ENCODE results near the gene CACNB4. TPM values are rescaled to one million over a fixed set of nuclear protein-coding genes. Genes with fewer than 3 reads are reported as not detected.

Gene CACNB4
- total RNA-seq, 1 donor from 2014 or later = 5.6 TPM

- DNase-seq (ENCODE audit: extremely low spot score, unreplicated experiment) = no peak
- Mint-ChIP-seq H3K4me1 (ENCODE audit: unreplicated experiment) (no peaks in the 10 kb centered on the region), H3K27ac (no peak overlapping the region), H3K36me3 (no peaks in the 10 kb centered on the region), H3K9me3 (no peaks in the 10 kb centered on the region), H3K4me3 (no peak overlapping the region), H3K27me3 (no peaks in the 10 kb centered on the region)
- TF ChIP-seq, protein P1, sequence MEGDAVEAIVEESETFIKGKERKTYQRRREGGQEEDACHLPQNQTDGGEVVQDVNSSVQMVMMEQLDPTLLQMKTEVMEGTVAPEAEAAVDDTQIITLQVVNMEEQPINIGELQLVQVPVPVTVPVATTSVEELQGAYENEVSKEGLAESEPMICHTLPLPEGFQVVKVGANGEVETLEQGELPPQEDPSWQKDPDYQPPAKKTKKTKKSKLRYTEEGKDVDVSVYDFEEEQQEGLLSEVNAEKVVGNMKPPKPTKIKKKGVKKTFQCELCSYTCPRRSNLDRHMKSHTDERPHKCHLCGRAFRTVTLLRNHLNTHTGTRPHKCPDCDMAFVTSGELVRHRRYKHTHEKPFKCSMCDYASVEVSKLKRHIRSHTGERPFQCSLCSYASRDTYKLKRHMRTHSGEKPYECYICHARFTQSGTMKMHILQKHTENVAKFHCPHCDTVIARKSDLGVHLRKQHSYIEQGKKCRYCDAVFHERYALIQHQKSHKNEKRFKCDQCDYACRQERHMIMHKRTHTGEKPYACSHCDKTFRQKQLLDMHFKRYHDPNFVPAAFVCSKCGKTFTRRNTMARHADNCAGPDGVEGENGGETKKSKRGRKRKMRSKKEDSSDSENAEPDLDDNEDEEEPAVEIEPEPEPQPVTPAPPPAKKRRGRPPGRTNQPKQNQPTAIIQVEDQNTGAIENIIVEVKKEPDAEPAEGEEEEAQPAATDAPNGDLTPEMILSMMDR (conservative IDR thresholded peaks at IDR 0.05) = no peak
These were observed 31.0 kb downstream of the CACNB4 start for GRCh38 chr2:152067823-152068222.

GRCh38 chr2:152065945-152066344 lies 32.9 kb downstream of the CACNB4 start:
- no peaks in the 10 kb centered on the region for H3K36me3 Mint-ChIP-seq
- H3K27ac Mint-ChIP-seq = no peak overlapping the region
- DNase-seq (ENCODE audit: extremely low spot score, unreplicated experiment) = no peak
- no peaks in the 10 kb centered on the region for H3K9me3 Mint-ChIP-seq
- no peaks in the 10 kb centered on the region for H3K4me1 Mint-ChIP-seq (ENCODE audit: unreplicated experiment)
- TF ChIP-seq, protein P1 (conservative IDR thresholded peaks at IDR 0.05) = no peak
- H3K27me3 Mint-ChIP-seq = no peaks in the 10 kb centered on the region
- H3K4me3 Mint-ChIP-seq = no peak overlapping the region

GRCh38 chr2:152064001-152064400 lies 34.8 kb downstream of the CACNB4 start:
- TF ChIP-seq, protein P1 (conservative IDR thresholded peaks at IDR 0.05) = no peak
- no peaks in the 10 kb centered on the region for H3K9me3 Mint-ChIP-seq
- H3K27me3 Mint-ChIP-seq = no peaks in the 10 kb centered on the region
- no peak overlapping the region for H3K27ac Mint-ChIP-seq
- no peaks in the 10 kb centered on the region for H3K4me1 Mint-ChIP-seq (ENCODE audit: unreplicated experiment)
- no peak overlapping the region for H3K4me3 Mint-ChIP-seq
- no peak for DNase-seq (ENCODE audit: extremely low spot score, unreplicated experiment)
- no peaks in the 10 kb centered on the region for H3K36me3 Mint-ChIP-seq

- Mint-ChIP-seq H3K9me3 (peaks cover under 1% of the 10 kb centered on the region), H3K4me3 (no peak overlapping the region), H3K27ac (no peak overlapping the region), H3K36me3 (no peaks in the 10 kb centered on the region), H3K27me3 (no peaks in the 10 kb centered on the region), H3K4me1 (ENCODE audit: unreplicated experiment) (no peaks in the 10 kb centered on the region)
- TF ChIP-seq, protein P1 (conservative IDR thresholded peaks at IDR 0.05) = no peak
- no peak for DNase-seq (ENCODE audit: extremely low spot score, unreplicated experiment)
These were observed 35.4 kb downstream of the CACNB4 start for GRCh38 chr2:152063325-152063924.

GRCh38 chr2:152062125-152063091 lies 36.4 kb downstream of the CACNB4 start:
- Mint-ChIP-seq H3K27me3 (no peaks in the 10 kb centered on the region), H3K4me3 (no peak overlapping the region), H3K27ac (no peak overlapping the region)

More at GRCh38 chr2:152062125-152063091, 36.4 kb downstream of the CACNB4 start:
- TF ChIP-seq, protein P1 (conservative IDR thresholded peaks at IDR 0.05) = no peak
- Mint-ChIP-seq H3K36me3 (no peaks in the 10 kb centered on the region), H3K4me1 (ENCODE audit: unreplicated experiment) (no peaks in the 10 kb centered on the region), H3K9me3 (peaks cover 6% of the 10 kb centered on the region)
- DNase-seq (ENCODE audit: extremely low spot score, unreplicated experiment) = no peak

Data from type B pancreatic cell (in vitro differentiated cells).